Upper lobe of right lung (tissue), 1 donor: ENCODE data around the gene PARP1. TPM values are rescaled to one million over a fixed set of nuclear protein-coding genes. Genes with fewer than 3 reads are reported as not detected.

Source experiments
- ATAC-seq: fragments of 200-7000 bp; cut with Tn5 transposase; one replicate; pipeline ENCODE4 v1.9.1; 2020; ENCODE audit warnings: mild to moderate bottlenecking, moderate library complexity
- DNase-seq: peaks from one replicate; pipeline ENCODE4 v3.0.0-alpha.2; 2020
- H3K27ac ChIP-seq: fragments of 200-600 bp; one replicate; pipeline ENCODE4 v1.8.0; 2022
- H3K27me3 ChIP-seq: fragments of 200-600 bp; one replicate; pipeline ENCODE4 v1.8.0; 2022; ENCODE audit warnings: mild to moderate bottlenecking
- H3K36me3 ChIP-seq: fragments of 200-600 bp; one replicate; pipeline ENCODE4 v1.8.0; 2022
- H3K4me1 ChIP-seq: fragments of 200-600 bp; one replicate; pipeline ENCODE4 v1.8.0; 2022
- H3K4me3 ChIP-seq: fragments of 200-600 bp; one replicate; pipeline ENCODE4 v1.8.0; 2022; ENCODE audit warnings: mild to moderate bottlenecking
- H3K9me3 ChIP-seq: fragments of 200-600 bp; one replicate; pipeline ENCODE4 v1.8.0; 2022
- intact Hi-C: fragments of 100-400 bp; cut with DNase I; formaldehyde crosslinking; loops from one replicate; pipeline ENCODE4 v1.11.0; 2022
- total RNA-seq: library from RNA; stranded (reverse); fragmentation: NEBNext Ultra II Directional; extraction: Animal tissue kit (Norgen Biotek cat#: 25700); gene quantifications from one replicate; pipeline ENCODE4 v1.2.1, GENCODE V29; 2021
- TF ChIP-seq, protein P1 (sequence below): fragments of 200-600 bp; IDR thresholded peaks from one replicate; pipeline ENCODE4 v1.8.0; 2022; ENCODE audit warnings: antibody characterized with exemption
- donor health status: DM: no; HTN: yes; CAD: no; lungs with severe emphysema.

Gene PARP1
- total RNA-seq, 1 donor from 2014 or later = 64.6 TPM

DNA sequence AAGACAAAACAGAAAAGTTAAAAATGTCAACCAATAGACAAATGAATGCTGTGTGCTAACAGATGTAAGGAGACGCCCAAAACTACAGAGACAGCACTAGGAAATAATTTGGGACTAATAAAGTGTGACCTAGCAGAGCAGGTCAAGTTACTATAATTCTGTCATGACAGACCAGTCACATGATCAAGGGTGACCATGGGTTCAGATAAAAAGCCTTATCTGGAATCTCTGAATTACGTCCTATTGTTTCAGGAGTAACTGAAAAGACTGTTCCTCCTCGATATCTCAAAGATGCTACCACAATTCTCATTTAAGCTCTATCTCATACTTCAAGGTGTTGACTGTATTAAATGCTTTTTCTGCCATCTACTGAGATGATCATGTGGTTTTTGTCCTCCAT lies 31.6 kb downstream of the PARP1 start:
- no peaks in the 10 kb centered on the region for H3K4me1 ChIP-seq
- no peak for ATAC-seq
- no peak overlapping the region for H3K27ac ChIP-seq
- TF ChIP-seq, protein P1, sequence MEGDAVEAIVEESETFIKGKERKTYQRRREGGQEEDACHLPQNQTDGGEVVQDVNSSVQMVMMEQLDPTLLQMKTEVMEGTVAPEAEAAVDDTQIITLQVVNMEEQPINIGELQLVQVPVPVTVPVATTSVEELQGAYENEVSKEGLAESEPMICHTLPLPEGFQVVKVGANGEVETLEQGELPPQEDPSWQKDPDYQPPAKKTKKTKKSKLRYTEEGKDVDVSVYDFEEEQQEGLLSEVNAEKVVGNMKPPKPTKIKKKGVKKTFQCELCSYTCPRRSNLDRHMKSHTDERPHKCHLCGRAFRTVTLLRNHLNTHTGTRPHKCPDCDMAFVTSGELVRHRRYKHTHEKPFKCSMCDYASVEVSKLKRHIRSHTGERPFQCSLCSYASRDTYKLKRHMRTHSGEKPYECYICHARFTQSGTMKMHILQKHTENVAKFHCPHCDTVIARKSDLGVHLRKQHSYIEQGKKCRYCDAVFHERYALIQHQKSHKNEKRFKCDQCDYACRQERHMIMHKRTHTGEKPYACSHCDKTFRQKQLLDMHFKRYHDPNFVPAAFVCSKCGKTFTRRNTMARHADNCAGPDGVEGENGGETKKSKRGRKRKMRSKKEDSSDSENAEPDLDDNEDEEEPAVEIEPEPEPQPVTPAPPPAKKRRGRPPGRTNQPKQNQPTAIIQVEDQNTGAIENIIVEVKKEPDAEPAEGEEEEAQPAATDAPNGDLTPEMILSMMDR = no peak
- H3K27me3 ChIP-seq = no peaks in the 10 kb centered on the region
- no peak overlapping the region for H3K4me3 ChIP-seq
- H3K36me3 ChIP-seq = peaks cover 100% of the 10 kb centered on the region
- no peak for DNase-seq
- no peaks in the 10 kb centered on the region for H3K9me3 ChIP-seq
- intact Hi-C loops = no loop called here

DNA sequence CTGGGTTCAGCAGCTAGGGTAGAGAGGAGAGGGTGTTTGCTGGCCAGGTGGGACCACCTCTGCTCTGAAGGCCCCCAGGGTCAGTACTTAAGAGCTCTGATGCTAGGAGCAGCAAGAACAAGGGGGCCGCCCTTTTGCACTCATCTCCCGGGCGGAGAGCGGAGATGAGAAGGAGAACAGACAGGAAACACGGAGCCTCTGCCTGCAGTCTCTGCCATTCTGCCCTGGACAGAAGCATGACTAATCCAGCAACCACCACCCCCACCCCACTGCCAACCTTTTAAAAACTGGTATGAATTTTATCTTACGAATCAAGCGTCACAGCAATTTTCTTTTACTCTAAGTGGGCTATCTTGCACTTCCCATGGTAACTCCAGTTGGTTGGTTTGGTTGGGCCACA lies 34.5 kb downstream of the PARP1 start:
- no peak for DNase-seq
- Histone ChIP-seq H3K27me3 (no peaks in the 10 kb centered on the region), H3K36me3 (peaks cover 98% of the 10 kb centered on the region), H3K4me1 (no peaks in the 10 kb centered on the region), H3K27ac (no peak overlapping the region), H3K9me3 (no peaks in the 10 kb centered on the region), H3K4me3 (no peak overlapping the region)
- TF ChIP-seq, protein P1 = no peak
- intact Hi-C loops = no loop called here
- ATAC-seq = no peak

DNA sequence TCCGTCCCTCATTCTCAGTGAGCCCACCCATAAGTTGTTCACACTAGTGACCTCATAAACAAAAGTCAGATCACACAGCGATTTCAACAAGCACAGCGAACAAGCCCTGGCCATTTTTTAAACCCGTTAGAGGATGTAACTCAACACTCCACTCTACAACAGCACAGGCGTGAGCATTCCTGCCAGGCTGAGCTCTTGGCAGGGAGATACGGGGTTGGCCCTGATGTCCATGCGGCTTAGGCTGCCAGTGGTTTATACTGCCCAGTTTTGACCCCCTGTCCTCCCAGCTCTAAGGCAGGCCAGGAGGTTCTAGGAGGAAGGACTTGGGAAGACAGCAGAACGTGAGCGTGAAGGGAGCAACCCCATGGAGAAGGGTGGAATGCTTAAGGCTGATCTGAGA lies 35.0 kb downstream of the PARP1 start:
- Histone ChIP-seq H3K4me3 (no peak overlapping the region), H3K4me1 (no peaks in the 10 kb centered on the region), H3K27ac (no peak overlapping the region), H3K27me3 (no peaks in the 10 kb centered on the region), H3K36me3 (peaks cover 98% of the 10 kb centered on the region), H3K9me3 (no peaks in the 10 kb centered on the region)
- intact Hi-C loops = no loop called here
- TF ChIP-seq, protein P1 = no peak
- DNase-seq (no peak), ATAC-seq (no peak)

DNA sequence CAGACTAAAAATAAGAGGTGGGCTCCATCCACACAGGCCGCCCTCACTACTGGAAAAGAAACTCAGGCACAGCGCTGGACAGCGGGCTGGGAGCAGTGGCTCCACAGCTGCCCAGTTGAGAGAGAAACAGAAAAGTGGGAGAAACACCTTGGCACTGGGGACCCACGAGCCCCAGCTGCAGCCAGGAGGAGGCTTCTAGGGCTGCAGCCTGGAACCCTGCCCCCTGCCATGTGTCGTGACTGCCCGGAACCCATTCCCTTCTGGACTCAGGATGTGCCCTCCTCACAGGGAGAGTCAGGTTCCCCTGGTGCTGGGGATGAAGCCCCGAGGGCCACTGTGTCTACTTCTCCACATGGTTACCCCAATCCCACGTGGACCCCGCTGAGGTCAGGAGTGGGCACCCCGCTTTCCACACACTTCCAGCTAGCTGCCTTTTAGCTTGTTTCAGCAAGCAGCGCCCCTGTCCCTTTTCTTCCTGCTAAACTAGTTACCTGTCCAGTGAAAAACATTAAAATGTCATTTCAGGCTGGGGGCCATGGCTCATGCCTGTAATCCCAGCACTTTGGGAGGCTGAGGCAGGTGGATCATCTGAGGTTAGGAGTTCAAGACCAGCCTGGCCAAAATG lies 35.9 kb downstream of the PARP1 start:
- DNase-seq (no peak), ATAC-seq (no peak)
- H3K4me1 ChIP-seq = no peaks in the 10 kb centered on the region
- no peak overlapping the region for H3K4me3 ChIP-seq
- TF ChIP-seq, protein P1 = no peak
- intact Hi-C loops = no loop called here
- H3K9me3 ChIP-seq = no peaks in the 10 kb centered on the region
- no peak overlapping the region for H3K27ac ChIP-seq
- no peaks in the 10 kb centered on the region for H3K27me3 ChIP-seq
- peaks cover 98% of the 10 kb centered on the region for H3K36me3 ChIP-seq

DNA sequence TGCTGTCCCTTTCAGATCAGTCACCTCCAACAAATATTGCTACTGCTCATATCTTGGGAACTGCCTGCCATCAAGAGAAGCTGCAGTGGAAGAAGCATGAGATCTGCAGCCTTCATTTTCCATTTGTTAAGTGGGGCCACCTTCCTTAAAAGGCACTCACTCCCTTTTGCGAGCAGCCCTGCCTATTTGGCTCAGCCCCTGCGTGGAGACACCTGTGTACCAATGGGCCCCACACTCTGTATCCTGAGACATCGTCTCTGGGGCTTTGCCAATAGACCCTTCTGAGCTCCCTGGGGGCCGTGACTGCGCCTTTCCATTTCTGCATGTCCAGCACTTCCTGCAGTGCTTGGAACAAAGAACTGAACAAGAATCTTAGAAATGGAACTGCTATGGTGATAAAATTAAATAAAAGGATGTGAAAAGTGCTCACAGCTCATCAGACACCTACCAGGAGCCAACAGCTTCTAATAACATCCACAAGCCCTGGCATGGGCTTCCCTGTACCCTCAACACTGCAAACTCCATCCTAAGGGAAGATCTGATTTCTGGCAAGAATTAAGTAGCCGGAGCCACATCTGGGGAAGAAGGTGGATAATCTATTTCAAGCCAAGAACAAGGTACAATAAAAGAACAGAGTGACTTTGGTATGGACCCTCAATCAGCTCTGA lies 36.7 kb downstream of the PARP1 start:
- TF ChIP-seq, protein P1 = no peak
- DNase-seq (no peak), ATAC-seq (no peak)
- H3K27ac ChIP-seq = no peak overlapping the region
- H3K9me3 ChIP-seq = no peaks in the 10 kb centered on the region
- H3K36me3 ChIP-seq = peaks cover 98% of the 10 kb centered on the region
- no peaks in the 10 kb centered on the region for H3K4me1 ChIP-seq
- no peaks in the 10 kb centered on the region for H3K27me3 ChIP-seq
- no peak overlapping the region for H3K4me3 ChIP-seq
- intact Hi-C loops = no loop called here
